HFFc6 (cell line): ENCODE results near the gene SDS. TPM values are rescaled to one million over a fixed set of nuclear protein-coding genes. Genes with fewer than 3 reads are reported as not detected.

Experiments used
- DNase-seq: peaks from one replicate; pipeline ENCODE4 v3.0.0-alpha.2; 2018
- H3K27ac Mint-ChIP-seq: 2 replicates; pipeline ENCODE4 v1.8.0; 2020; ENCODE audit warnings: mild to moderate bottlenecking, mixed read lengths
- H3K27me3 Mint-ChIP-seq: 2 replicates; pipeline ENCODE4 v1.8.0; 2021; ENCODE audit warnings: mild to moderate bottlenecking, moderate library complexity, mixed read lengths; ENCODE audit not compliant: insufficient read depth
- H3K36me3 Mint-ChIP-seq: 2 replicates; pipeline ENCODE4 v1.8.0; 2021; ENCODE audit warnings: low read depth, mixed read lengths
- H3K4me1 Mint-ChIP-seq: 2 replicates; pipeline ENCODE4 v1.8.0; 2020; ENCODE audit warnings: low read depth, mixed read lengths
- H3K4me3 Mint-ChIP-seq: 2 replicates; pipeline ENCODE4 v1.8.0; 2020; ENCODE audit warnings: mild to moderate bottlenecking, moderate library complexity, mixed read lengths
- H3K9me3 Mint-ChIP-seq: 2 replicates; pipeline ENCODE4 v1.8.0; 2020; ENCODE audit warnings: mild to moderate bottlenecking, mixed read lengths
- CTCF ChIP-seq: fragments of 200-600 bp; sonication (generic); IDR thresholded peaks from 2 replicates; pipeline ENCODE4 v1.5.0; 2021; ENCODE audit warnings: antibody characterized with exemption, mild to moderate bottlenecking
- total RNA-seq, 6 experiments: library from RNA; stranded (reverse); fragmentation: NEBNext Ultra II Directional; extraction: Animal tissue kit (Norgen Biotek cat#: 25700); gene quantifications; 2 replicates in 1 of 6; 3 replicates in 5 of 6; pipeline ENCODE4 v1.2.3, GENCODE V29; 2021

Gene SDS
- total RNA-seq, 6 experiments from 2014 or later: not detected

- peak; percentile 82 for TF ChIP-seq CTCF
- no peak overlapping the region for H3K27ac Mint-ChIP-seq
- H3K36me3 Mint-ChIP-seq: no peaks in the 10 kb centered on the region
- H3K4me1 Mint-ChIP-seq: no peaks in the 10 kb centered on the region
- peaks cover 5% of the 10 kb centered on the region for H3K27me3 Mint-ChIP-seq
- peak; percentile 30 for DNase-seq
- no peaks in the 10 kb centered on the region for H3K9me3 Mint-ChIP-seq
- no peak overlapping the region for H3K4me3 Mint-ChIP-seq
These were observed 35.9 kb upstream of the SDS start for GRCh38 chr12:113439606-113440030.

GRCh38 chr12:113439301-113439597 lies 35.6 kb upstream of the SDS start:
- H3K27me3 Mint-ChIP-seq: peaks cover 5% of the 10 kb centered on the region
- H3K9me3 Mint-ChIP-seq: no peaks in the 10 kb centered on the region
- no peak overlapping the region for H3K27ac Mint-ChIP-seq
- no peak overlapping the region for H3K4me3 Mint-ChIP-seq
- H3K4me1 Mint-ChIP-seq: no peaks in the 10 kb centered on the region
- no peak for DNase-seq
- no peak for TF ChIP-seq CTCF
- no peaks in the 10 kb centered on the region for H3K36me3 Mint-ChIP-seq

- Mint-ChIP-seq H3K4me1 (no peaks in the 10 kb centered on the region), H3K9me3 (no peaks in the 10 kb centered on the region)
These were observed 35.0 kb upstream of the SDS start for GRCh38 chr12:113438523-113439300.

GRCh38 chr12:113437729-113438100 lies 34.0 kb upstream of the SDS start:
- no peak for DNase-seq
- Mint-ChIP-seq H3K4me1 (no peaks in the 10 kb centered on the region), H3K4me3 (no peak overlapping the region), H3K36me3 (no peaks in the 10 kb centered on the region), H3K9me3 (no peaks in the 10 kb centered on the region), H3K27ac (no peak overlapping the region), H3K27me3 (peaks cover 5% of the 10 kb centered on the region)
- TF ChIP-seq CTCF: no peak

More at GRCh38 chr12:113438523-113439300, 35.0 kb upstream of the SDS start:
- Mint-ChIP-seq H3K4me3 (no peak overlapping the region), H3K27ac (no peak overlapping the region), H3K36me3 (no peaks in the 10 kb centered on the region), H3K27me3 (peaks cover 5% of the 10 kb centered on the region)
- DNase-seq: no peak
- TF ChIP-seq CTCF: no peak

GRCh38 chr12:113436993-113437728 lies 33.5 kb upstream of the SDS start:
- Mint-ChIP-seq H3K27ac (no peak overlapping the region), H3K4me3 (no peak overlapping the region), H3K4me1 (no peaks in the 10 kb centered on the region), H3K36me3 (no peaks in the 10 kb centered on the region), H3K9me3 (no peaks in the 10 kb centered on the region), H3K27me3 (peaks cover 6% of the 10 kb centered on the region)
- no peak for TF ChIP-seq CTCF
- no peak for DNase-seq
